WTC11 (cell line): Measurements from ENCODE around the gene ORMDL2. TPM values are rescaled to one million over a fixed set of nuclear protein-coding genes. Genes with fewer than 3 reads are reported as not detected.

Source experiments
- ATAC-seq: fragments of 200-7000 bp; cut with Tn5 transposase; 2 replicates; pipeline ENCODE4 v1.10.0; 2021; ENCODE audit warnings: mild to moderate bottlenecking, moderate library complexity
- CTCF ChIA-PET: fragments of 300-600 bp; sonication (Branson Sonifier 250); formaldehyde crosslinking; loops from one replicate; lab custom pipeline; 2021; ENCODE audit warnings: antibody characterized with exemption; lab: Charles Lee
- POLR2A ChIA-PET: fragments of 350-600 bp; sonication (Branson Sonifier 250); formaldehyde crosslinking; loops from one replicate; lab custom pipeline; 2021; ENCODE audit warnings: antibody characterized with exemption; lab: Charles Lee
- DNase-seq: peaks from one replicate; pipeline ENCODE4 v3.0.0; 2021; ENCODE audit warnings: low spot score
- H3K27ac Mint-ChIP-seq: 2 replicates; pipeline ENCODE4 v1.8.0; 2021; ENCODE audit warnings: mixed read lengths
- H3K27me3 Mint-ChIP-seq: 2 replicates; pipeline ENCODE4 v1.8.0; 2021; ENCODE audit warnings: low read depth, mild to moderate bottlenecking, moderate library complexity, mixed read lengths
- H3K36me3 Mint-ChIP-seq: 2 replicates; pipeline ENCODE4 v1.8.0; 2021; ENCODE audit warnings: mixed read lengths
- H3K4me1 Mint-ChIP-seq: 2 replicates; pipeline ENCODE4 v1.8.0; 2022; ENCODE audit warnings: mixed read lengths
- H3K4me3 Mint-ChIP-seq: 2 replicates; pipeline ENCODE4 v1.8.0; 2021; ENCODE audit warnings: mild to moderate bottlenecking, moderate library complexity, mixed read lengths
- H3K9me3 Mint-ChIP-seq: 2 replicates; pipeline ENCODE4 v1.8.0; 2021; ENCODE audit warnings: mixed read lengths
- ATF3 ChIP-seq: sonication (generic); formaldehyde crosslinking; conservative IDR thresholded peaks from 2 replicates; pipeline ENCODE4 v1.8.1; 2022; ENCODE audit warnings: mild to moderate bottlenecking, missing genetic modification reagents
- CREB1 ChIP-seq: sonication (generic); formaldehyde crosslinking; IDR thresholded peaks from 2 replicates; pipeline ENCODE4 v1.8.0; 2023; ENCODE audit warnings: mild to moderate bottlenecking, missing genetic modification reagents
- CREM ChIP-seq: sonication (generic); formaldehyde crosslinking; IDR thresholded peaks from 2 replicates; pipeline ENCODE4 v1.8.1; 2022; ENCODE audit warnings: mild to moderate bottlenecking, missing genetic modification reagents, moderate library complexity
- CTCF ChIP-seq: fragments of 200-600 bp; IDR thresholded peaks from 2 replicates; pipeline ENCODE4 v1.8.0; 2022; ENCODE audit warnings: antibody characterized with exemption
- ELF4 ChIP-seq: sonication (generic); formaldehyde crosslinking; IDR thresholded peaks from 2 replicates; pipeline ENCODE4 v1.8.1; 2022; ENCODE audit warnings: low read depth, mild to moderate bottlenecking, moderate library complexity, missing genetic modification reagents
- ETV6 ChIP-seq: sonication (generic); formaldehyde crosslinking; IDR thresholded peaks from 2 replicates; pipeline ENCODE4 v1.8.1; 2022; ENCODE audit warnings: mild to moderate bottlenecking, missing genetic modification reagents
- FOXJ3 ChIP-seq: sonication (generic); formaldehyde crosslinking; IDR thresholded peaks from 2 replicates; pipeline ENCODE4 v1.9.0; 2021; ENCODE audit warnings: missing genetic modification reagents, mild to moderate bottlenecking, borderline replicate concordance
- FOXP4 ChIP-seq: sonication (generic); formaldehyde crosslinking; IDR thresholded peaks from 2 replicates; pipeline ENCODE4 v1.8.0; 2022; ENCODE audit warnings: mild to moderate bottlenecking, missing genetic modification reagents
- GABPB1 ChIP-seq: sonication (generic); formaldehyde crosslinking; IDR thresholded peaks from 2 replicates; pipeline ENCODE4 v1.8.1; 2023; ENCODE audit warnings: mild to moderate bottlenecking, missing genetic modification reagents
- GTF2I ChIP-seq: fragments of 250-450 bp; sonication (Bioruptor Pico); conservative IDR thresholded peaks from 2 replicates; pipeline ENCODE4 v1.4.0; 2021; ENCODE audit warnings: mild to moderate bottlenecking
- HMGA2 ChIP-seq: fragments of 250-450 bp; sonication (Bioruptor Pico); IDR thresholded peaks from 2 replicates; pipeline ENCODE4 v1.4.0; 2021; ENCODE audit warnings: mild to moderate bottlenecking, moderate library complexity
- MAX ChIP-seq: sonication (generic); formaldehyde crosslinking; IDR thresholded peaks from 2 replicates; pipeline ENCODE4 v1.8.0; 2022; ENCODE audit warnings: mild to moderate bottlenecking, missing genetic modification reagents
- NFE2L1 ChIP-seq: sonication (generic); formaldehyde crosslinking; IDR thresholded peaks from 2 replicates; pipeline ENCODE4 v1.8.1; 2023; ENCODE audit warnings: missing genetic modification reagents
- NR2C2 ChIP-seq: sonication (generic); formaldehyde crosslinking; IDR thresholded peaks from 2 replicates; pipeline ENCODE4 v1.8.0; 2022; ENCODE audit warnings: mild to moderate bottlenecking, missing genetic modification reagents
- NR3C1 ChIP-seq: sonication (generic); formaldehyde crosslinking; conservative IDR thresholded peaks from 2 replicates; pipeline ENCODE4 v1.8.1; 2023; ENCODE audit warnings: low read depth, mild to moderate bottlenecking, missing genetic modification reagents
- OVOL2 ChIP-seq: fragments of 250-450 bp; sonication (Bioruptor Pico); IDR thresholded peaks from 2 replicates; pipeline ENCODE4 v1.9.0; 2021; ENCODE audit warnings: mild to moderate bottlenecking, borderline replicate concordance
- PREB ChIP-seq: sonication (generic); formaldehyde crosslinking; IDR thresholded peaks from 2 replicates; pipeline ENCODE4 v1.8.1; 2022; ENCODE audit warnings: mild to moderate bottlenecking, missing genetic modification reagents, moderate library complexity, borderline replicate concordance
- RELA ChIP-seq: sonication (generic); formaldehyde crosslinking; IDR thresholded peaks from 2 replicates; pipeline ENCODE4 v1.8.1; 2022; ENCODE audit warnings: missing genetic modification reagents, mild to moderate bottlenecking, borderline replicate concordance
- RORB ChIP-seq: fragments of 250-450 bp; sonication (Bioruptor Pico); IDR thresholded peaks from 2 replicates; pipeline ENCODE4 v1.9.0; 2021; ENCODE audit warnings: mild to moderate bottlenecking
- SOX15 ChIP-seq: fragments of 250-450 bp; sonication (Bioruptor Pico); IDR thresholded peaks from 2 replicates; pipeline ENCODE4 v1.9.0; 2021; ENCODE audit warnings: mild to moderate bottlenecking
- USF1 ChIP-seq: sonication (generic); formaldehyde crosslinking; IDR thresholded peaks from 2 replicates; pipeline ENCODE4 v1.8.0; 2022; ENCODE audit warnings: mild to moderate bottlenecking, missing genetic modification reagents
- USF2 ChIP-seq: sonication (generic); formaldehyde crosslinking; IDR thresholded peaks from 2 replicates; pipeline ENCODE4 v1.8.1; 2023; ENCODE audit warnings: mild to moderate bottlenecking, missing genetic modification reagents, moderate library complexity
- ZBTB21 ChIP-seq: sonication (generic); formaldehyde crosslinking; IDR thresholded peaks from 2 replicates; pipeline ENCODE4 v1.8.1; 2023; ENCODE audit warnings: mild to moderate bottlenecking, missing genetic modification reagents, borderline replicate concordance
- ZBTB43 ChIP-seq: sonication (generic); formaldehyde crosslinking; IDR thresholded peaks from 2 replicates; pipeline ENCODE4 v1.8.1; 2023; ENCODE audit warnings: mild to moderate bottlenecking, missing genetic modification reagents
- ZNF396 ChIP-seq: fragments of 250-450 bp; sonication (Bioruptor Pico); IDR thresholded peaks from 2 replicates; pipeline ENCODE4 v1.8.0; 2021; ENCODE audit warnings: mild to moderate bottlenecking, moderate library complexity, borderline replicate concordance
- ZNF416 ChIP-seq: fragments of 250-450 bp; sonication (Bioruptor Pico); IDR thresholded peaks from 2 replicates; pipeline ENCODE4 v1.9.0; 2021; ENCODE audit warnings: mild to moderate bottlenecking, inconsistent platforms
- total RNA-seq: library from RNA; stranded (reverse); gene quantifications from 3 replicates; pipeline ENCODE4 v1.2.3, GENCODE V29; 2021

Gene ORMDL2
- total RNA-seq, 1 experiment from 2014 or later: 32.9 TPM

GRCh38 chr12:55842681-55843429 is 25.0 kb downstream of the ORMDL2 start, which contains the start of gene MMP19 (continued):
- TF ChIP-seq USF1 (CRISPR knock-in tag) (no peak), FOXJ3 (no peak), SOX15 (CRISPR knock-in tag) (no peak), RELA (CRISPR knock-in tag) (no peak), USF2 (CRISPR knock-in tag) (no peak), GABPB1 (CRISPR knock-in tag) (no peak), ELF4 (CRISPR knock-in tag) (no peak), CREM (CRISPR knock-in tag) (no peak), NR2C2 (no peak), ZNF416 (CRISPR knock-in tag) (no peak)

GRCh38 chr12:55843431-55843830 is 25.6 kb downstream of the ORMDL2 start:
- no peak for TF ChIP-seq ATF3 (CRISPR knock-in tag)
- TF ChIP-seq RORB (CRISPR knock-in tag): no peak
- TF ChIP-seq CTCF: no peak
- TF ChIP-seq OVOL2 (CRISPR knock-in tag): no peak
- no peak for TF ChIP-seq GABPB1 (CRISPR knock-in tag)
- TF ChIP-seq GTF2I: no peak
- no peak for TF ChIP-seq NR3C1
- no peak for TF ChIP-seq ETV6 (CRISPR knock-in tag)
- no peak for TF ChIP-seq CREB1
- TF ChIP-seq FOXP4 (CRISPR knock-in tag): no peak
- TF ChIP-seq NFE2L1 (CRISPR knock-in tag): no peak
- TF ChIP-seq RELA (CRISPR knock-in tag): no peak
- no peak for TF ChIP-seq MAX (CRISPR knock-in tag)
- no peak for TF ChIP-seq ZBTB21 (CRISPR knock-in tag)
- TF ChIP-seq CREM (CRISPR knock-in tag): no peak
- no peak for TF ChIP-seq HMGA2
- TF ChIP-seq ZBTB43: no peak
- no peak for TF ChIP-seq ZNF396 (CRISPR knock-in tag)
- TF ChIP-seq PREB (CRISPR knock-in tag): no peak
- TF ChIP-seq ZNF416 (CRISPR knock-in tag): no peak
- Mint-ChIP-seq H3K4me3 (no peak overlapping the region), H3K27ac (no peak overlapping the region), H3K27me3 (peaks cover 4% of the 10 kb centered on the region; the same call in 1 of the 2 replicates), H3K36me3 (no peaks in the 10 kb centered on the region), H3K9me3 (no peaks in the 10 kb centered on the region), H3K4me1 (peaks cover 25% of the 10 kb centered on the region)
- ChIA-PET POLR2A (interaction anchor here (0.8 to 1.6 kb wide), 2 partner anchors 11 to 13 kb away, joined by 3 to 5 read pairs; no protein-coding TSS in a partner anchor), CTCF (interaction anchor here (1.1 to 1.6 kb wide), 5 partner anchors 12 to 152 kb away, joined by 3 to 5 read pairs (median 5); no protein-coding TSS in a partner anchor)
- ATAC-seq: no peak
- DNase-seq: no peak
